GM19099 (cell line): ENCODE measurements around the gene STEAP3.

Source experiments
- POLR2A ChIP-seq: IDR thresholded peaks from 3 replicates; pipeline ENCODE4 v1.6.1; 2011; ENCODE audit warnings: low read depth; ENCODE audit not compliant: insufficient read length; ENCODE audit errors: extremely low read depth

Gene STEAP3

GRCh38 chr2:119195001-119195400, 28.6 kb upstream of the STEAP3 start:
- TF ChIP-seq POLR2A = no peak

- no peak for TF ChIP-seq POLR2A
These were observed 27.7 kb upstream of the STEAP3 start for GRCh38 chr2:119195887-119196286.

DNA sequence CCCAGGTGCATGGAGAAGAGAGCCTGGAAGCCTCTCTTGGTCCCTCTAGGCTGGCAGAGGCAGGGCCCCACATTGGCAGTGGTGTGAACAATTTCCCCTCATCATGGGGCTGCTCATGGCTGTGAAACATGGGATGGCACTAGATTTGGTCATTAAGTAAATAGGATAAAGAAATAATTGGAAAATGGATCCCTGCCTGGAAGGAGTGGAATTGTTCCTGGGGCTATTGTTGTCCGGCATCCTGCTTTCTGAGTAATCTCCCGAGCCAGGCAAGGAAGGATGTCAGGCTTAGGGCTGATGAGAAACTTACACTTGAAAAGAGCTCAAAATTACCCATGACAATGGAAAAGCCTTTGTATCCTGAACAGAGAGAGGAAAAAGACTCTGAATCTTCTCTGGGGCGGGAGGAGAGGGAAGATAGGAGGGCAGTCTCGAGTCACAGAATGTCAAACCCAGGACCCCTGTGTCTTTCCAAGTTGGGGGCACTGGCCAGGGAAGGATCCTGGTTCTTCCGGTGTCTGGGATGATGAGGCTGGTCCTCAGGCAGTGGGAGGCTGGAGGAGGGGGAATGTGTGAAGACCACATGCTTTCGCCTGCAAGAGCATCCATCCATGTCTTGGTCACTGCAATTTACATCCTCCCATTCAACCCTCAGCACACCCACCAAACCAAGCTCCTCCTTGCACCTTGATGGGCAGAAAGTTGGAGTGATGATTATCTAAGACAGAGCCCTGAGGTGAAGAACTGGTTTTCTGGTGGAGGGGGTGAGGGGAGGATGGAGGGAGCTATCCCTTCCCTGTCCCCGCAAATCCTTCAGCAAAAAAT, 27.1 kb upstream of the STEAP3 start:
- no peak for TF ChIP-seq POLR2A

GRCh38 chr2:119197126-119197405, 26.6 kb upstream of the STEAP3 start:
- no peak for TF ChIP-seq POLR2A

GRCh38 chr2:119197529-119198239, 25.9 kb upstream of the STEAP3 start:
- TF ChIP-seq POLR2A = no peak

GRCh38 chr2:119198240-119198840, 25.3 kb upstream of the STEAP3 start:
- TF ChIP-seq POLR2A = no peak

DNA sequence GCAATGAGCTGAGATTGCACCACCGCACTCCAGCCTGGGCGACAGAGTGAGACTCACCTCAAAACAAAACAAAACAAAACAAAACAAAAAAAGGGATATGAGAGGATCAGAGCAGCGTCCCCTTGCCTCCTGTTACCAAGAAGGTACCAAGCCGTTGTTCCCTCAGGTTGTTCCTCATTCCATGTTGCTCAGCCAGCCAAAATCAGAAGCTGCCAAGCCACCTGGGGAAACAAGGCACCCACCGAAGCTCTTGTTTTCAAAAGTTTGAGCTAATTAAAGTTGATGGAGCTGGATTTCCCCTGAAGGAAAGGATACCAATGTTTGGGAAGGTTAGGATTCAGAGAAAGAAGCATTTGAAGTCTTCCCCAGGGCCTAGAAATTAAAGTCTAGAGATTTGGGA, 21.8 kb upstream of the STEAP3 start:
- no peak for TF ChIP-seq POLR2A

GRCh38 chr2:119202610-119203310, 20.9 kb upstream of the STEAP3 start:
- TF ChIP-seq POLR2A = no peak

- TF ChIP-seq POLR2A = no peak
These were observed 19.1 kb upstream of the STEAP3 start for GRCh38 chr2:119204525-119204924.

GRCh38 chr2:119205001-119205706, 18.5 kb upstream of the STEAP3 start:
- no peak for TF ChIP-seq POLR2A

DNA sequence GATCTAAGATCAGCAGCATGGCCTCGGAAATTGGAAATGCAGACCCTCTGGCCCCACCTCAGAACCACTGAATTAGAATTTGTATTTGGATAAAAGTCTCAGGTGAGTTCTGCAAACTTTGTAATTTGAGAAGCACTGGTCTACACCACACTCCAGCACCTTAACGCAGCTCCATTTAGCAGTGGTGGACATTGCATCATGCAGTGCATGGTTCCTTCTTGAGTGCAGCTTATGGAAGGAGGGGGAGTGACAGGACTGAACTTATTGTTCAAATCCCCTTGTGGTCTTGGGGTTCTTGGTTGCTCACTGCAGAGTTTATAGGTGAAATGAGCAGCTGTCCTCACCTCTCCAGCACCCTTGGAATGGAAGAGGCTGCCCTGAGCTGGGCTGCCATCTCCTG, 17.4 kb upstream of the STEAP3 start:
- TF ChIP-seq POLR2A = no peak

DNA sequence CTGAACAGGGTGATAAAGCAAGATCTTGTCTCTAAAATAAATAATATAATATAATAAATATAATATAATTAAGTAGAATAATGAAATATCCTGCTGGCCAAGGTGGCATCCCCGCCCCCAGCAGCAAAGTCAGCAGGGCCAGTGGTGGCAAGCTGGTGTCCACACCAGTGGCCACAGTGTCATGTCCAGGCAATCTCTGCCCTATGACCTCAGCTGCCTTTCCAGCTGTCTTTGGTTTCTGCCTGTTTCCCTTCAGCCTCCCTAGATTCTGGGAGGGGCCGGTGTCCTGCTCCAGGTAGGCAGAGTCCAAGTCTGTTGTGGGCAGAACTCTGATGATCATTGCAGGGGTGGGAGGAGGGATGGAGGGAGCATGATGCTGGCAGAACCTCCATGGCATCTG, 16.2 kb upstream of the STEAP3 start:
- TF ChIP-seq POLR2A = no peak

DNA sequence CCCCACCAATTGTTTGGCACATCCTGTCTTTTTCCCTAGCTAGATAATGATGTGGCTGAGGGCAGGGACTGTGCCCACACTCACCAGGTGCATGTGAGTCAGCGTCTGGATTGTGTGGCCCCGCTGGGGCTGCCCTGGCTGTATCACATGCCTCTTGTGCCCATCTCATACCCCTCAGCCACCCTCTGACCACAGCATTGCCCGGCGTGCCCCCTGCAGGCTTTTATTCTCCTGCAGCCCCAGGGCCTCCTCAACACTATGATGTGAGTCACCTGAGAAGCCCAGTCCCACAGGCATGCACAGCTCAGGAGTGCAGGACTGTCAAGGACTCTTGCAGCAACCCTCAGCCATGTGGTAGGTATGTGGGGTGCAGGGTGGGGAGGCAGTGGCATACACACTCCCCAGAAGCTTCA, 14.8 kb upstream of the STEAP3 start:
- no peak for TF ChIP-seq POLR2A

DNA sequence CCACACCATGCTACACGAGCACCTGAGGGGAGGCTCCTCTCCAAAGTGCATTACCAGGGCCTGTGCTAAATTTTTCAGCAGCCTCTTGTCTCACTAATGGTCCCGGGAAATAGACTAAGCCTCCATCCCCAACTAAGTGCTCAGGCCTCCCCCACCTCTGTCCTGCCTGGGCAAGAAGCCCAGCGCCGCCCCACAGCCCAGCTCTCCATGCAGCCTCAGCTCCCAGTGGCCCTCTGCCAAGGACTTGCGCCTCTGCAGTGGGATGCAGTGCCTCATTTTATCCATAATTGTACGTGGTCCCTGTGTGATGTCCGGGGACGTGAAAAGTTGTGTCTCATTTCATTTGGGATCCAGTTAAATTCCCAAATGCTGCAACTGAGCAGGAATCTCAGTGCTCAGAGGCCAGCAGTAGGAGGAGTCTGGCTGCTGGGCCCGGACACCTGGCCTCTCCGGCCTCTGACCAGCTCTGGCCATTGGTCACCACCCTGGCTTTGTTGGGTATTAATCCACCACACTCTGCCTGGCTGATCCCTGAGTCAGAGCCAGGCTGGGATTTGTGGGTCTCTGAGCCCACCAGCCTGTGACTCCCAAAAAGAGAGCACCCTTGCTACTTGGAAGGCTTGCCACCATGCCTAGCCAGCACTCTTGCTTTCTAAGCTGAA, 11.4 kb upstream of the STEAP3 start:
- TF ChIP-seq POLR2A = no peak
